Esophagus squamous epithelium (tissue), 4 donors: ENCODE measurements around the gene PREX1.

ENCODE experiments used
- POLR2A ChIP-seq, 4 donors: fragments of 450-650 bp; IDR thresholded peaks; one replicate each; pipeline ENCODE4 v1.6.1; 2017; ENCODE audit warnings: antibody characterized with exemption in 4 of 4, mild to moderate bottlenecking in 4 of 4, moderate library complexity in 3 of 4
- TF ChIP-seq, protein P1 (sequence below), 6 experiments: fragments of 450-650 bp in 4 of 6; fragments of 200-600 bp in 2 of 6; sonication (generic) in 2 of 6; IDR thresholded peaks; one replicate each; pipeline ENCODE4 v1.5.1; 2016 to 2019; ENCODE audit warnings: antibody characterized with exemption in 6 of 6, mild to moderate bottlenecking in 4 of 6, moderate library complexity in 4 of 6

DNA sequence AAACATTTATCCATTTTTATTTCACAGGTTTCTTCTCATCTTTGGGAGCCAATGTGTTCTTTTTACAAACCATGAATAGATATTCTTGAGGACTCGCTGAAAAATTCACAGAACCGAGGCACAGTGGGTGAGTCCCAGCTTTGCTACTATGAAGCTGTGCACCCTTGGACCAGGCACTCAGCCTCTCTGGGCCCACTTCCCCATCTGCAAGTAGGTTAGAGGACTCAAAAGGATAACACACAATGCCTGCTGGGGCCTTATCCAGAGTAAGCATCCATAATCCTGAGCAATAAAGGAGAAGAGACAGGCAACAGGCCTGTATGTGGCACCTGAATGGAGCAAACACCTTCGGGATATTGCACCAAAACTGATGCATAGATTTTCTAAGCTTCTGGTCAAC, 153.3 kb downstream of the PREX1 start:
- no peak for TF ChIP-seq POLR2A (IDR thresholded peaks at IDR 0.05)
- TF ChIP-seq, protein P1, sequence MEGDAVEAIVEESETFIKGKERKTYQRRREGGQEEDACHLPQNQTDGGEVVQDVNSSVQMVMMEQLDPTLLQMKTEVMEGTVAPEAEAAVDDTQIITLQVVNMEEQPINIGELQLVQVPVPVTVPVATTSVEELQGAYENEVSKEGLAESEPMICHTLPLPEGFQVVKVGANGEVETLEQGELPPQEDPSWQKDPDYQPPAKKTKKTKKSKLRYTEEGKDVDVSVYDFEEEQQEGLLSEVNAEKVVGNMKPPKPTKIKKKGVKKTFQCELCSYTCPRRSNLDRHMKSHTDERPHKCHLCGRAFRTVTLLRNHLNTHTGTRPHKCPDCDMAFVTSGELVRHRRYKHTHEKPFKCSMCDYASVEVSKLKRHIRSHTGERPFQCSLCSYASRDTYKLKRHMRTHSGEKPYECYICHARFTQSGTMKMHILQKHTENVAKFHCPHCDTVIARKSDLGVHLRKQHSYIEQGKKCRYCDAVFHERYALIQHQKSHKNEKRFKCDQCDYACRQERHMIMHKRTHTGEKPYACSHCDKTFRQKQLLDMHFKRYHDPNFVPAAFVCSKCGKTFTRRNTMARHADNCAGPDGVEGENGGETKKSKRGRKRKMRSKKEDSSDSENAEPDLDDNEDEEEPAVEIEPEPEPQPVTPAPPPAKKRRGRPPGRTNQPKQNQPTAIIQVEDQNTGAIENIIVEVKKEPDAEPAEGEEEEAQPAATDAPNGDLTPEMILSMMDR (IDR thresholded peaks at IDR 0.05): no peak
